ENCODE data around the gene APBB1IP.
"Not testable (repeated sequence)": the region's sequence is repeated elsewhere in the genome, so short reads cannot be mapped to it uniquely, and the experiment has no call there.

The APBB1IP gene, protein sequence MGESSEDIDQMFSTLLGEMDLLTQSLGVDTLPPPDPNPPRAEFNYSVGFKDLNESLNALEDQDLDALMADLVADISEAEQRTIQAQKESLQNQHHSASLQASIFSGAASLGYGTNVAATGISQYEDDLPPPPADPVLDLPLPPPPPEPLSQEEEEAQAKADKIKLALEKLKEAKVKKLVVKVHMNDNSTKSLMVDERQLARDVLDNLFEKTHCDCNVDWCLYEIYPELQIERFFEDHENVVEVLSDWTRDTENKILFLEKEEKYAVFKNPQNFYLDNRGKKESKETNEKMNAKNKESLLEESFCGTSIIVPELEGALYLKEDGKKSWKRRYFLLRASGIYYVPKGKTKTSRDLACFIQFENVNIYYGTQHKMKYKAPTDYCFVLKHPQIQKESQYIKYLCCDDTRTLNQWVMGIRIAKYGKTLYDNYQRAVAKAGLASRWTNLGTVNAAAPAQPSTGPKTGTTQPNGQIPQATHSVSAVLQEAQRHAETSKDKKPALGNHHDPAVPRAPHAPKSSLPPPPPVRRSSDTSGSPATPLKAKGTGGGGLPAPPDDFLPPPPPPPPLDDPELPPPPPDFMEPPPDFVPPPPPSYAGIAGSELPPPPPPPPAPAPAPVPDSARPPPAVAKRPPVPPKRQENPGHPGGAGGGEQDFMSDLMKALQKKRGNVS

DNA sequence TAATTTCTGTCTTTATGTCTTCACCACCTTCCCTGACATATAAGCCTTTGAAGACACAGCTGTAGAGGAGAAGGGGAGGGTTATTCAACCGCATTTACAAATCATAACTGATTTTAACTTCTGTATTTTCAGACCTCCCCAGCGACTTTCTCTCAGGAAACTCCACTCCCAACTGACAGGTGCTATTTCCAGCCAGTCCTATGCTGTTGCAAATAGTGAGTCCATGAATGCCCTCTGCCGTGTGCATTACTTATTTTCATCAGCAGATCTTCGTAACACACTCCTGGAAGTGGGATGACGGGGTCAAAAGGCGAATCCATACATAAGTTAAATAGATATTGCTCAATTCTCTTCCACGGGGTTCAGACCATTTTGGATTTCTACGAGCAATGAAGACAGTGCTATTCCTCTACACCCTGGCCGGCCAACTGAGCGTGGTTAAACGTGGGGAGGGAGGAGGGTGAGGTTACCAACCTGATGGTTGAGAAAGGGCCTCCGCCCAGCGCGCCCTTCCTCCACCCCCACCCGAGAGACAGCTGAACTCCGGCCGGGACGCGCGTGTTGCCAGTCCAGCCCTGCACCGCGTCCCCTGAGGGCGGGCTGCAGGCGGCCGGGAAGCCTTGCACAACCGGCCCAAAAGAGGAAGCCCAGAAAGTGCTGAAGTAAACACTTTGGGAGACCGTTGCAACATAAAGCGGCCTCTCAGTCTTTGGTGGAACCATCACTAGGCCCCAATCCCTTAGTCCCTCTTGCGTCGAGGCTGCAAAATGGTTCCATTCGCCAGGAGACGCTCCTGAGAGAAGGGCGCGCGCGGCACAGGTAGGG lies at the start of gene APBB1IP:
Gene APBB1IP, plus strand, starts transcription at position 705 of the 825 bp plus-strand sequence. CDS start 53,986 bp downstream, outside the sequence.
- peak; percentile 66 for DNase-seq

DNA sequence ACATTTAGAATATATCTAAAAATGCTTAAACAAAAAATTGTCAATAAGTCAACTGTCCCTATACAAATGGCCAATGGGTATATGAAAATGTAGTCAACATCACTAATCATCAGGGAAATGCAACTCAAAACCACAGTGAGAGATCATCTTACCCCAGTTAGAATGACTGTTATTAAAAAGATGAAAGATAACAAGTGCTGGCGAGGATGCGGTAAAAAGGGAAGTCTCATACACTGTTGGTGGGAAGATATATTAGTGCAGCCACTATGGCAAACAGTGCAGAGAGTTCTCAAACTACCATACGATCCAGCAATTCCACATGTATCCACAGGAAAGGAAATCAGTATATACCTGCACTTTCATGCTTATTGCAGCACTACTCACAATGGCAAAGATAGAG lies 48.6 kb upstream of the APBB1IP start:
- no peak for DNase-seq

DNA sequence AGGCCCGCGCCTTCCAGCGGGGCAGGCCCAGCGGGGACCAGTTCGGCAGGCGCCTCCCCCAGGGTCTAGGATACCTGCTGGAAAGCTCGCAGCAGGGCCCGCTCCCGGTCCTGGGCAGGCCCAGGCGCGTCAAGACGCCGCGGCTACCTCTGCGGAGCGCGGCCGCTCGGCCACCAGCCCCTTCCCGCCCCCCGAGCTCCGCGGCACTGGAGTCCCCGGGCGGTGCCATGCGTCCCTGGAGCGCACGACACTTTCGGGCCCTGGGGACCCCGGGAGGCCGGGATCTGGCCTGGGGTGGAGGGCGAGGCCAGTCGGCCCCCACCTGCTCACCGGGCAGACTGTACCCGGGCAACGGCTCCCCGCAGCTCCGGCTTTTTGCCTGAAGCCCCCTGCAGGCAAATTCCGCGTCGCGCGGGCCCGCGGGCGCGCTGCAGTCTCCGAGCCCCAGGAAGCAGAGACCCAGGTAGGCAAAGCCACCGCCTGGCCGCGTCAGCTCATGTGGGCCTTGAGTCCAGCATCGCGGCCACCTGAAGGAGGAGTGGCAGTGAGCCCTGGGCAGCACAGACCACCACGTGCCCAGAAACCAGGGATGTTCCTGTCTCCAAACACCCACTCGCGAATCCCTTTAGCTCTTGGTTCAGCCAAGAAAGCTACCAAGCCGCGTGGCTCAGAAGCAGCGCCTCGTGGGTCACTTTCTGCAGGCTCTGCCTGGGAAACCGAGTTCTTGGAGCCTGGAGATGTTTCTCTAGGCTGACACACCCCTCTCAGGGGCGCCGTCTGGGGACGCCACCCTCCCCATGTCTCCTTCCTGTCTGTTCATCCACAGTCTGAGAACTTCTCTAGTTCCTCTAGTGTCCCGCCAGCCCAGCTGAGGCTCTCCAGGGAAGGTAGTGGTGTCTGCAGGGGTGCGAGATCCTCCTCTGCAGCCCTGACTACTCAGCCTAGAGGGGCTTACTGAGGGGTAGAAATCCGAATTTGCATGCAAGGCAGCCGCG lies 46.1 kb upstream of the APBB1IP start:
- DNase-seq: peak; percentile 31

DNA sequence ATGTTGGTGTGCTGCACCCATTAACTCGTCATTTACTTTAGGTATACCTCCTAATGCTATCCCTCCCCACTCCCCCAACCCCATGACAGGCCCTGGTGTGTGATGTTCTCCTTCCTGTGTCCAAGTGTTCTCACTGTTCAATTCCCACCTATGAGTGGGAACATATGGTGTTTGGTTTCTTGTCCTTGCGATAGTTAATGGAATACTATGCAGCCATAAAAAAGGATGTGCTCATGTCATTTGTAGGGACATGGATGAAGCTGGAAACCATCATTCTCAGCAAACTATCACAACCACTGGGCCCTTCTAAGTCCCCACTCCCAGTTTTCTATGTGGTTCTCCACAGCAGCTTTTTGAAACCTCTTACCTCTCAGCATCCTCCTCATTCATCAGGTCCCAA lies 39.8 kb upstream of the APBB1IP start:
- not testable (repeated sequence) for DNase-seq

DNA sequence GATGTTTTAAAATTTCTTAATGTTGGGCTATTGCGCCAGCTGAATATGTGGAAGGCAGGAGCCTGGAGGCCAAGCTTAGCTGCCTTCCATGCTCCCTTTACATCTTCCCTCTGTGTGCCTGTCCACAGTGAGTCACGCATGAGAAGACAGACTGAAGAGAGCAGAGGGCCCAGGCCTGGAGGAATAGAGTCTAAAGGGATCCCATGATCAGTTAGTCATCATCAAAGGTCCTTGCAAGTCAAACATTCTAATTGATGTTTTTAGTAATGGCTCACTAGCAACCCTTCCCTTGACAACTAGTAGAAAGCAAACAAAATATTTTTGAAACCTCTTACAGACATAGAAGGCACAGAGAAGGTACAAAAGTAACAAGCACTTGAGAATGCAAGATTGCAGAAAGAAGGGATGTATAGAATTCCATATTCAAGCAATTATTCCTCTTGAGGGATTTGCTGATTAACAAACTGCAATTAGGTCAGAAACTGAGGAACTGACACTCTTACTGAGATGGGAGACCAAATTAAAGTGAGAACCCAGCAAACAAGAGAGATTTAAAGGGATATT lies 30.7 kb upstream of the APBB1IP start:
- DNase-seq: no peak

DNA sequence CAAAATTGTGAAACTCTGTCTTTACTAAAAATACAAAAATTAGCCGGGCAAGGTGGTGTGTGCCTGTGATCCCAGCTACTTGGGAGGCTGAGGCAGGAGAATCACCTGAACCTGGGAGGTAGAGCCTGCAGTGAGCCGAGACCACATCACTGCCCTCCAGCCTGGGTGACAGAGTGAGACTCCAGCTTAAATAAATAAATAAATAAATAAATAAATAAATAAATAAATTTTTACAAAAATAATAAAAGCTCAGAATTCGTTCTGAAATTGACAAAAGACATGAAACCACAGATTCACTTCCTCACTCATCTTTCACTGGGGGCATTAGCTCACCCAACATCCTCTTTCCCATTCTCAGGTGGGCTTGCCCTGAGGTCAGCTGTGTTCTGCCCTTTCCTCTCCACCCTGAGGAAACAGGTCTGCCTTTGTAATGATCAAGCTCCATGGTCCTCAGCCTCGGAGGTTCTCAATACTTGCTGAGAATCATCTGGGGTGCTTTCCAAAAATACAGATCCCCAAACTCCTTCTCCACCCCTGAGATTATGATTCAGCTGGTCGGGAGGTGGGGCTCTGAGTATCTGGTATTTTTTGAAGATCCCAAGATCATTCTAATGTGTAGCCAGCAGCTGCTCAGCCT lies 29.2 kb upstream of the APBB1IP start:
- DNase-seq: no peak

DNA sequence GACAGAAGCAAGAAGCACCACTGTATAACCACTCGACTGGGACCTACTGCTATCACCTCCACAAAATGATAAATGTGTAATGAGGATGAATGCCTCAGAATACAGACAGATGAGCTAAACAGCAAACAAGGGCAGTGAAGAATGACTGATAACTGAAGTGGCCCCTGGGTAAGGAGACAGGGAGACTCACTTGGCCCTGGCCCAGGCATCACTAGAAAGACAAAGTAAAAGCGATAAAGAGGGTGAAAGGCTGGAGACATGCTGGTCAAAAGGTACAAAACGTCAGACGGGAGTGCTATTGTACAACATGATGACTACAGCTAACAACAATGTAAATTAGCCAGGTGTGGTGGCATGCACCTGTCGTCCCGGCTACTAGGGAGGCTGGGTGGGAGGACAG lies 27.8 kb upstream of the APBB1IP start:
- DNase-seq: no peak

DNA sequence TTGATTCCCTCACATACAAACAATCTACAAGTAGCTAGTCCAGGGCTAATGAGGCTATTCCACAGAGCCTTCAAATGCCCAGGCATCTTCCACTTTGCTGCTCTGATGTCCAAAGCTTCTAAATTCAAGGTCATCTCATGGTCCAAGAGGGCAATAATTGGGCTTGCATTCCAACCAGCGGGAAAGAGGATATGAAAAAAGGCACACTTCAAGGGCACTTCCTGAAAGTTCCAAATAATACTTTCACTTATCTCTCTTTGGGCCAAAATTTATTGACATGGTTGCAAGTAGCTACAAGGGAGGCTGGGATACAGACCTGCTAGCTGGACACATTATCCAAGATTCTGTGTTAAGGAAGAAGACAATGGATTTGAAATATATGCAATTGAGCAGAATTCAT lies 25.2 kb upstream of the APBB1IP start:
- DNase-seq: no peak

DNA sequence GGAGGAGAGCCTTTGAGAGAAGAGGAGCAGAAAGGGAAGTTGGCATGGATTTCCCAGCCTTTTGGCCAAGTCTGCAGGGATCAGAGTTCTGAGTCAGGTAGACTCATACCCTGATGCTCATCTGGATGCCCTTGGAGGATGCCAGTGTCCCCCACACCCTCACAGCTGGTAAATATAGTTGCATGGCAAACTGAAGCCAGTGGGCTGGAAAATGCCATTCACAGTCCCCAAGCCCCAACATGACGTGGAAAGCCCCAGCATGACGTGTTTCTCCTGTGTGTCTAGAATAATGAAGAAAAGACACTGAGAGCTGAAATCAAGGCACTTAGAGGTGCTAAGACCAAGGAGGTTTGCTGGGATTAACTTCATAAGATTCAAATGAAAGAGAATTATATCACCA lies 24.8 kb upstream of the APBB1IP start:
- no peak for DNase-seq

DNA sequence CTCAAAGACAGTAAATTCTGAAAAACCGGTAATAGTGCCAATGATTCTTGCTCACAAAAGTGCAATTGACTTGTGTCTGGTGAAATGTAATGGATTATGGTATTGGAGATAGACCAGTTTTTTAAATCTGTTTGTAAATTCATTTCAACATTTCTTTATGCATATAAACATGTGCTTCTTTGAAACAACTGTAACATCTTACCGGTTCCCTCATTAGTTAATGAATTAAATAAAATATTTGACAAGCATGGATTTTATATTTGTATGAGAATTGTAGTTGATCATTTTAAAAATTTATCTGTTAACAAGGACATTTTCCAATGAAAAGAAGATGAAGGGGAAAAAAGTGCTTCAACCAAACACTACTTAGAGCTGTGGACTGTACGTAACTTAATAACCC lies 21.0 kb upstream of the APBB1IP start:
- DNase-seq: no peak

DNA sequence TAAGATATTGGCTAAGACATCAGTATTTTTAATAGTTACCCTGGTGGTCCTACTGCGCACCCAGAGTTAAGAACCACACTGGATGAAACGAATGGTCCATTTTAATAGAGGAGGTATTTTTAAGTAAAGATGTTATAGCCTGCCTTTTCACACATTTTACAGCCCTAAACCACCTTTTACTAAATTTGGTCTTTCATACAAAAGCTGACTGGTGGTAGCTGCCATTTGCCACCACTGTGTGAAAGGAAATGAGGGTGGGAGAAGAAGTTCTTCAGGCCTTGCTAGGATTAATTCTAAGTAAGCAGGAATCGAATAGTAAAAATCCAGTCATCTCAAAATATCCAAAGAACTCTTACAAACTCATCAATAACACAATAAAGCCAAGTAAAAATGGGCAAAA lies 15.2 kb upstream of the APBB1IP start:
- no peak for DNase-seq

DNA sequence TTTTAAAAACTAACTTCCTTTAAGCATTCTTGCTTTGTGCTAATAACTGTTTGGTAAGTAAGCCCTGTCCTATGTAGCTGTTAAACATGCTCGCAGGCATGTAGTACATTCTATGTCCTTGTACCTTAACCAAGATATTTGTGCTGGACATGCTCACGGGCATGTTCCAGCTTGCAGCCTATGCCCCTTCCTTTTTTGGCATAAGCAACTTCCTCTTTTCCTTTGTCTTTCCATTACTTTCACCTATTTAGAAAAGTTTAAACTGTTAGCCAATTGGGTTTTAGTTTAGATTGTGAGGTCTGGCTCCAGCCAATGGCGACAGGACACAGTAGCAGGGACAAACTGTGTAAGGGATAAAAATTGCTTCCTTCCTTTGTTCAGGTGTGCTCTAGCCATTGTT lies 14.4 kb upstream of the APBB1IP start:
- no peak for DNase-seq

DNA sequence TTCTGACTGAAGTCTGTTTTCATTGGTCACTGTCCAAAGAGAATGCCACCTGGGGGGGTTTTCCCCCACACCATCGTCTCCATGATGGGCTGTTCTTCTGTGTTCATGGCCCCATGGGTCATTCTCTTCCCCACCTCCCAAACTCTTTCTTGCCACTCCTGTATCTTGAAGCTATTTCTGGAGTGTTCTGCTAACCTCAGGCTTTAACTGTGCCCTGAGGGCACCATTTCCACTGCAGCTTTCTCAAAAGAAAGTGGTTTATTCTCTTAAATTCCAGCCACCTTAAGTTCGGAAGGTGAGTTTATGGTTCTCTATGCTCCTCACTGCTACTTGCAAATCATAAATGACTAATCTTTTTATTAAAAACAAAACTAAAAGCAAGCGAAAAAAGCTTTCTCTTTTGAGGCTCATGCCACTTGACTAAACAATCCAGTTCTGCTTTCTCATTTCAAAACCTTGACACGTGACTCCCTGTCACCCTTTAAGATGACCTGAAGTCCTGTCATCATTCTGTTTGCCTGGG lies 7.4 kb upstream of the APBB1IP start:
- DNase-seq: no peak

DNA sequence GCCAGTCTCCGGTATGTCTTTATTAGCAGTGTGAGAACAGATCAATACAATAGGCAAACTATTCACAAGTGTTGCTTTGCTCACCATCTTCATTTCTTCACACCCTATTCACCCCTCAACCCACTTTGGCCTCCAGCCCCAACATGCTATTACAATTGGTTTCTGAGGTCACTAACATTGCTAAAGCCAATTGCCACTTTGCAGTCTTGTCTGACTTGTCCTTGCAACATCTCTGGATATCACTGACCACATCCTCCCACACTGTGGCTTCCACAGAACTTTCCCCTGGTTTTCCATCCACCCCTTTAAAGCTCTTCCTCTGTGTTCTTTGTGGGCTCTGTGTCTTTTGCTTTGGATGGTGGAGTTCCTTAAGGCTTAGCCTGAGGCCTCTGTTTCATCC lies 5.2 kb upstream of the APBB1IP start:
- no peak for DNase-seq

DNA sequence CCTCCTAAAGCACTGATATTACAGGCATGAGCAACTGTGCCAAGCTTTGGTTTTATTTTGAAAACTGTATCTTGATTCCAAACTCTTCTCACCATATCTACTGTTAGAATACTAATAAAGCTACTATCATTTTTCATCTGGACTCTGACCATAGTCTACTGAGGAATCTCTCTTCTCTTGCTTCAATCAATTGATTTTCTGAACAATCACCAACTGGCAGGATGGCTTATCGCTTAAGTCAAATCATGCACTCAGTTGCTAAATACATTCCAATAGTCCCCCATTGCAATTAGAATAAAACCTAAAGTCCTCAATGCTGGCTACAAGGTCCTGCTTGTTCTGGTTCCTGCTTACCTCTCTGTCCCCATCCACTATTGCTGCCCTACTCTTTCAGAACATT lies 2.3 kb upstream of the APBB1IP start:
- no peak for DNase-seq

DNA sequence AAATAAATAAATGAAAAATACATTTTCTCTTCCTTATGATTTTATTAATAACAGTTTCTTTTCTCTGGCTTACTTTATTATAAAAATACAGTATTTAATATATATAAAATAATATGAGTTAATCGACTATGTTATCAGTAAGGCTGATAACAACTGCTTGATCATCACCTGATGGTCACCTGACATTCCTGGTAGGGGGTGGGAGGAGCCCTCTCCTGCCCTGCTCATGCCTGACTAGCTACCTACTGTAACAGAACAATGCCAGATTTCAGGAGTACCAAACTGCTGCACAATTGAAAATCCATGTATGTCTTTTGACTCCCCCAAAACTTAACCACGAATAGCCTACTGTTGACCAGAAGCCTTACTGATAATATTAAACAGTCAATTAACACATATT lies 1.3 kb upstream of the APBB1IP start:
- no peak for DNase-seq

DNA sequence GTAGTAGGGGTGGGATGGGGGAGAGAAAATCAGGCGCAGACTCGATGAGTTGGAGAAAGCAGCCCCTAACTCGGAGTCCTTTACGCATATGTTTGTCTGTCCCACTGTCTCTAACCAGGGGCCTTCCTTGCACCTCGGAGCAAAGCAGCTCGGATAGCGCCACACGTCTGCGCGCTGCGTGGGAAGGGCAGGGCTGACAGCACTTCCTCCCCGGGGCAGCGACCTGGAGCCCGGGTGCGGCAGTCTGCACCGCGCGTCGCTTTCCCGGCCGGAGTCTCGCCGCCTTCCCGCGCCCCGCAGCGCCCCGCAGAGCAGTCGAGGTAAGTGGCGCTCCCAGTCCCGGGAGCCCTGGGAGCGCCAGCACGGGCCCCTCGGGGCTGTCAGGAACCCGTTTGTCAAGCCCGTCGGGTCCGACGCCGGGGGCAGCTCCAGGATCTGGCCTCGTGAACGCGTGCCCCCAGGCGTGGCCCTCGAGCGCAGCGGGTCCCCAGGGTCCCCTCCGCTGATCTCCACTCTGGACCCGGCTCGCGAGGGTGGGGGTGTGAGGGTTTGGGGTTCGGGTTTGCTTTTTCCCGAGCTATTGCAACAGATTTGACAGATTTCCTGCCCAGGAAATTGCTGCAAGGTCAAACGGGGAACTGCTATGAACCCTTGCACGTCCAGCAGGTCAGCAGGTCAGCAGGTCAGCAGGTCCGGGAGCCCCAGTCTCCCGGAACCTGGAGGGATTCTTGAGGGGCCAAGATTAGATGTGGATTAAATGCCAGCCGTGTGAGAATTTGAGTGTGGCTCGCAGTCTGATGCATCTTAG lies 597 bp downstream of the APBB1IP start:
- DNase-seq: peak; percentile 75

DNA sequence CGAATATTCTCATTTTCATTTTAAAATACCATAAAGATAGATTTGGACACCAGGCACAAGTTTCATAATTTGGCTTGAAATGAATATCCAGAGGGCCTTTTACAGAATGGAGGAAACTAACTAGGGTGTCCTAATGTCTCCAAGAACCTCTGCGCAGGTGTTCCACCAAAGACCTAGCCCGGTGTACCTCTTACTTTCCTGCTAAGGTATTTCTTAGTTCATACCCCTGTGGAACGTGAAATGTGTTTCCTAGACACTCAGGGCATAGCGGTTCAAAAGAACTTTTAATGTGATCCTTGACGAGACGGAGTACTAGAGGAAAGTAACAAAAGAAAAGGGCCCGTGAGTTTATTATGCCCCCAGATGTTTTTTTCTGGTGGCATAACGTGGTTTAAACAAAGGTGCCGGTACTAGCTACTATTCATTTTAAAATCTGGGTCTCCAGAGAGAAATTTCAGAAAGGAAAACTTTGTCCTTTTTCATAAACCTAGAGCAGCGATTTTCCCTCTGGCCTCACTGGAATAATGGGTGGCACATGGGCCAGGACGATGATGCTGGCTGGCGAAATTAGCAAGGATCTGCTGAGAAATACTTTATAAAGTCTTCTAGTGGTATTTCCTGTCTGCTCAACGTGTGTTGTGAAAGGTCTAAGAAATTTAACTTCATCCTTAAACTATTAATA lies 1.4 kb downstream of the APBB1IP start:
- no peak for DNase-seq

DNA sequence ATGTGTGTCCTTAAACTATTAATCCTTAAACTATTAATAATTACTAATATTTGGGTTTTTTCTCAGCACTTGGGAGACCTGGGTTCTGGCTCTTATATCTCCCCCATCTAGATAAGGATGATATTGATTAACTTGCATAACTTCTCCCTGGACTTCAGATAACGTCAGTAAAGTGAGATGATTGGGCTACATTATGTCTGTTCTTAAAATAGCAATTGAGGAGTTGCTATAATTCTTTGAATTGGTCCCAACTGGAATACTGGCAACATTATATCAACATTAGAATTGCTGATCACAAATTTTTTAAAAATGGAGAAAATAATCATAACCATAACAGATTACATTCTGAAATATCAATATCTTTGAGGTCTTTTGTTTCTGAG lies 1.9 kb downstream of the APBB1IP start:
- no peak for DNase-seq

All from activated T-cell treated with anti-CD3 and anti-CD28 coated beads, Interleukin-2, amount 50 U/mL, for 1 hour (primary cell).